Panc1 (cell line): ENCODE measurements around the gene GPR137B.

Experiments used
- CTCF ChIP-seq: fragments of 450-650 bp; IDR thresholded peaks from 2 replicates; pipeline ENCODE4 v1.5.1; 2017; ENCODE audit warnings: mild to moderate bottlenecking
- POLR2AphosphoS5 ChIP-seq: IDR thresholded peaks from 2 replicates; pipeline ENCODE4 v1.6.1; 2012; ENCODE audit warnings: mild to moderate bottlenecking, low read depth, low read length, moderate library complexity
- TCF7L2 ChIP-seq: IDR thresholded peaks from 2 replicates; pipeline ENCODE4 v1.6.1; 2011; ENCODE audit warnings: mild to moderate bottlenecking, low read depth, low read length, inconsistent platforms
- TF ChIP-seq, protein P1 (sequence below), 2 experiments: IDR thresholded peaks; 2 replicates each; pipeline ENCODE4 v1.6.1; 2011 to 2012; ENCODE audit warnings: low read depth in 2 of 2, control low read depth in 1 of 2, low read length in 1 of 2, mild to moderate bottlenecking in 1 of 2, moderate library complexity in 1 of 2; ENCODE audit not compliant: insufficient read depth in 1 of 2

DNA sequence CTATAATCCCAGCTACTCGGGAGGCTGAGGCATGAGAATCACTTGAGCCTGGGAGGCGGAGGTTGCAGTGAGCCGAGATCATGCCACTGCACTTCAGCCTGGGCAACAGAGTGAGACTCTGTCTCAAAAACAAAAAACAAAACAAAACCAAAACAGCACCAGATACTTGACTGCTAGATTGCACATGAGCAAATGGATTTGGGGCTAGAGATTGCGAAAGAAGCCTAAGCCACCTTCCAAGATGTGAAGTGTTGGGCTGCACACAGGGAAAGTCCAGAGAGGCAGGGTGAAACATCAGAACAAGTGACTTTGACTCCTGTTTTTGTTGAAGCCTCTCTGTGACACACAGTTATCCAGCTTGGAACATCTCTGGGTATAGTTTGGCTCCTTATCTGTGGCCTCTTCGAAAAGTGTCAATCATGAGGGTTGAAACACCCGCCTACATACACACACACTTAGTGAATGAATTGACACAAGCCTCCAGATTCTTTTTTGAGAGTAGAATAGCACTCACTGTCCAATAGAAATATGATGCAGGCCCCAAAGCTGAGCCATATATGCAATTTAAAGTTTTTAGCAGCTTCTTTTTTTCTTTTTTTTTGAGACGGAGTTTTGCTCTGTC is 34.2 kb upstream of the GPR137B start:
- TF ChIP-seq CTCF = no peak
- TF ChIP-seq, protein P1, sequence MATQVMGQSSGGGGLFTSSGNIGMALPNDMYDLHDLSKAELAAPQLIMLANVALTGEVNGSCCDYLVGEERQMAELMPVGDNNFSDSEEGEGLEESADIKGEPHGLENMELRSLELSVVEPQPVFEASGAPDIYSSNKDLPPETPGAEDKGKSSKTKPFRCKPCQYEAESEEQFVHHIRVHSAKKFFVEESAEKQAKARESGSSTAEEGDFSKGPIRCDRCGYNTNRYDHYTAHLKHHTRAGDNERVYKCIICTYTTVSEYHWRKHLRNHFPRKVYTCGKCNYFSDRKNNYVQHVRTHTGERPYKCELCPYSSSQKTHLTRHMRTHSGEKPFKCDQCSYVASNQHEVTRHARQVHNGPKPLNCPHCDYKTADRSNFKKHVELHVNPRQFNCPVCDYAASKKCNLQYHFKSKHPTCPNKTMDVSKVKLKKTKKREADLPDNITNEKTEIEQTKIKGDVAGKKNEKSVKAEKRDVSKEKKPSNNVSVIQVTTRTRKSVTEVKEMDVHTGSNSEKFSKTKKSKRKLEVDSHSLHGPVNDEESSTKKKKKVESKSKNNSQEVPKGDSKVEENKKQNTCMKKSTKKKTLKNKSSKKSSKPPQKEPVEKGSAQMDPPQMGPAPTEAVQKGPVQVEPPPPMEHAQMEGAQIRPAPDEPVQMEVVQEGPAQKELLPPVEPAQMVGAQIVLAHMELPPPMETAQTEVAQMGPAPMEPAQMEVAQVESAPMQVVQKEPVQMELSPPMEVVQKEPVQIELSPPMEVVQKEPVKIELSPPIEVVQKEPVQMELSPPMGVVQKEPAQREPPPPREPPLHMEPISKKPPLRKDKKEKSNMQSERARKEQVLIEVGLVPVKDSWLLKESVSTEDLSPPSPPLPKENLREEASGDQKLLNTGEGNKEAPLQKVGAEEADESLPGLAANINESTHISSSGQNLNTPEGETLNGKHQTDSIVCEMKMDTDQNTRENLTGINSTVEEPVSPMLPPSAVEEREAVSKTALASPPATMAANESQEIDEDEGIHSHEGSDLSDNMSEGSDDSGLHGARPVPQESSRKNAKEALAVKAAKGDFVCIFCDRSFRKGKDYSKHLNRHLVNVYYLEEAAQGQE (IDR thresholded peaks at IDR 0.05; ENCODE audit: insufficient read depth in 1 of 2, low read depth in 2 of 2, low read length in 1 of 2) = no peak
- TF ChIP-seq POLR2AphosphoS5 = no peak
- TF ChIP-seq TCF7L2 = no peak
